GM19438 (cell line): ENCODE data around the gene VOPP1.
"Not testable (repeated sequence)": the region's sequence is repeated elsewhere in the genome, so short reads cannot be mapped to it uniquely, and the experiment has no call there.

Experiments
- ATAC-seq: cut with Tn5 transposase; IDR thresholded peaks from one replicate; pipeline ENCODE4 v1.9.1; 2021; ENCODE audit warnings: low read depth; ENCODE audit not compliant: unreplicated experiment

VOPP1 gene, protein sequence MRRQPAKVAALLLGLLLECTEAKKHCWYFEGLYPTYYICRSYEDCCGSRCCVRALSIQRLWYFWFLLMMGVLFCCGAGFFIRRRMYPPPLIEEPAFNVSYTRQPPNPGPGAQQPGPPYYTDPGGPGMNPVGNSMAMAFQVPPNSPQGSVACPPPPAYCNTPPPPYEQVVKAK

DNA sequence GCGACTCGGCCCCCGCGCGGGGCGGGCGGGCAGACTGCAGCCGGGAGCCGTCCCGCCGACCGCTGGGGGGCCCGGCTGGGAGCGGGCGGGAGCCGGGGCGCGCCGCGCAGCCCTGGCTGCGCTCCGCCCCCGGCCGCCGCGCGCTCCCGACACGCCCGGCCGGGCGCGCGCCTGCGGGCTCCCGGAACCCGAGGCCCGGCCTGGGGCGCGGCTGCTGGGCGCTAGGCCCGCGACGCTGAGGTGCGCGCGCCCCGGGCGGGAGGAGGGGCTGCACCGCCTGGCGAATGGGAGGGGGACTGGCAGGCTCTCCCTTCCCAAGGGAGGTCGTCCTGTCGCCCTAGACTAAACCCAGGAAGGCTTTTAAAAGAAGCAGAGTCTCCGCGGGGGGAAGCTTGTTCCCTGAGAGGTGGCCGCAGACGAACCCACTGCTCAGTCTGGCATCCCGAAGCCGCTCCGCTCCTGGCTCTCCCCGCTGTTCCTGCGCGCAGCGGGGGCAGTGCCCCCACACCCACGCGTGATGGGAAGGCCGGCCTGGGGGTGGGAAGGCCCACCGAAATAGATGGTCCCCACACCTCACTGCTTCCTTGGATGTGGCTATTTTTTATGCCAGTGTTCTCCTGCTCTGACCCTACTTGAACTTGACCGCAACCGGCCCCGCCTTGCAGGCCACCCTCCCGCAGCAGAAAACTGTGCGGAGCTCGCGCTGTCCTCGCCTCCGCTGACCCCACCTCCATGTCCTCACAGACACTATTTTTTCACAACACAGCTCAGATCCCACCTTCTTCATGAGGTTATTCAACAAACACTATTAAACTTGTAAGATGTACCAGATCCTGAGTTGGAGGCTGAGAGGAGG is at the start of gene VOPP1:
TSS of gene VOPP1 (minus strand) at position 125 of the 856 bp plus-strand sequence. CDS start 178 bp downstream, outside the sequence.
- ATAC-seq = peak; percentile 36

DNA sequence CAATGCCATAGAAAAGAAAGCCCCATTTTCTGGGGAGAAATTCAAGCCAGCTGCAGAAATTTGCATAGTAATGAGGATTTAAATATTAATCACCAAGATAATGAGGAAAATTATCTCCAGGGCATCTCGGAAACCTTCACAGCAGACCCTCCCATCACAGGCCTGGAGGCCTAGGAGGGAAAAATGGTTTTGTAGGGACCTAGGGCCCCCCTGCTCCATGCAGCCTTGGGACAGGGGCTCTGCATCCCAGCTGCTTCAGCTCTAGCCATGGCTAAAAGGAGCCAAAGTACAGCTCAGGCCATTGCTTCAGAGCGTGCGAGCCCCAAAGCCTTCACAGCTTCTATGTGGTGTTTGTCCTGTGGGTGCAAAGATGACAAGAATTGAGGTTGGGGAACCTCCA is 46.6 kb upstream of the VOPP1 start:
- no peak for ATAC-seq

DNA sequence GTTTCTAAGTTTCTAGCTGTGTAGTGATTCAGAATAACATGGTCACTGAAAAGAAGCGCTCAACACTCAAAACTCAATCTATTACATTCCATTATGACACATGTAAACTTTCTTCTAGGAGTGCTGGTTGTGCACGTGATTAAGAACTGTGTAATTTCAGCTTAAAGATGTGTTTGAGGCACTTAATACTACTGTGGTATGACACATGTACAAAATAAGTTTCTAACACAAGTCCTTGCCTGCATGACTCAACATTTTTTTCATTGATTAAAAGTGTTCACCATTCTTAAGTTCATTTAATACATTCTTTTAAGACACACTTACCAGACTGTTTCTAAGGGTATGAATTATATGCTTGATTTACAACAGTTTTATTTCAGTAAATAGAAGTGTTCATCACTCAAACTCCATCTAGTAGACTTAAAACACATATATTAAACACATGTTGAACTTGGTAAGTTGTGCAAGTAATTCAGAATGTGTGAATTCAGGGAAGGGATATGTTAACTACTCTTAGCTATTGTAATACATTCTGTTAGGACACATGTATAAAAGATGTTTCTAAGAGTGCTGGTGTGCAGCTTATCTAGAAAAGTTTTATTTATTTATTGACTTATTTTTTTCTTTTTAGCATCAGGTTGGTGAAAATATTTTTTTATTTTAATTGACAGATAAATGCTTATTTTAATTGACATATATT is 42.2 kb upstream of the VOPP1 start:
- ATAC-seq = not testable (repeated sequence)

DNA sequence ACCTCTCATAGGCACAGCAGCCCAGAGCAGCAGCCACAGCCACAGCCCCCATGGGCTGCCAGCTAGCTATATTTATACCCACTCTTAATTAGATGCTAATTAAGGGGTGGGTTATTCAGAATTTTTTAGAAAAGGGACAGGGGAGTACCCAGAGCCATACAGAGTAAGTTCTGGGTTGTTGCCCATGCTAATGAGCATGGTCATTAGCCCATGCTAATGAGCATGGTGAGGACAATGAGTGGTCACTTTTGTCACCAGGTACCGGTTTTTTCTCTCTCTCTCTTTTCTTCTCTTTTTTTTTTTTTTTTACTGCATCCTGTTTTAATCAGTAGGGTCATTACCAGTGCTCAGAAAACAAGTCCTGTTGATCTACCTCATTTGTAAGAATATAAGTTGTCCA is 37.4 kb upstream of the VOPP1 start:
- ATAC-seq = not testable (repeated sequence)

DNA sequence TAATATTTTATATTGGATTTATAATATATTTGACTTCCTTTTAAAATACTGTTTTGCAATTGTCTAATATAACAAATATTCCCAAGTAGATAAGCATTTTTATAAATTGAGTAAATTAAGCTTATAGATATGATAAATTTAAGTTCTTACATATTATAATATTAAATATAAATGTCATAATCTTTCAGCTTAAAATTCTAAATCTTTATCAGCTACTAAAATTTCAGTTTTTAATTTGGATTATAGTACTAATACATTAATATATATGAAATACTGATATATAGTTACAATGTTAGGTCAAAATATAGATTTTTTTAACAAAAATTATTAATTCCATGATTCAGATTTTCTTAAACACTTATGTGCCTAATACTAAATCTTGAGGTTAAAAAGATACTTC is 33.4 kb upstream of the VOPP1 start:
- not testable (repeated sequence) for ATAC-seq

DNA sequence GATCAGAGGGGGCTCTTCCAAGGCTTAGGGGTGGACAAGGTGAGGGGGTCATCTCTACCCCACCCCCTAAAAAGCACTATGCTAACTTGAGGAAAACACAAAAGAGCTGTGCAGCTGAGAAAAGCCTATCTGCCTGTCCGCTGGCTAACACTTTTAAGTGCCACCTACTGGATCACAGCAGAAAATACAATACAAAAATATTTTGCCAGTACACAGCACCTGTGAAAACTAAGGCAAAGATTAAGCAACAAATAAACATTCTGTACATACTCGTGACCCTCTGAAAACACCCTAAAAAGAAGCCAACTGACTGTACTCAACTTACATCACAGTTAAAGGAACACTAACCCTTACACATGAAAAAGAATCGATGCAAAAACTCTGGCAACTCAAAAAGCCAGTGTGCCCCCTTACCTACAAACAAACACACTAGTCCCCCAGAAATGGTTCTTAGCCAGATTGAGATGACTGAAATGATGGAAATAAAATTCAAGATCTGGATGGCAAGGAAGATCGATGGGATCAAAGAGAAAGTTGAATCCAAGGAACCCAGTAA is 25.7 kb upstream of the VOPP1 start:
- not testable (repeated sequence) for ATAC-seq

DNA sequence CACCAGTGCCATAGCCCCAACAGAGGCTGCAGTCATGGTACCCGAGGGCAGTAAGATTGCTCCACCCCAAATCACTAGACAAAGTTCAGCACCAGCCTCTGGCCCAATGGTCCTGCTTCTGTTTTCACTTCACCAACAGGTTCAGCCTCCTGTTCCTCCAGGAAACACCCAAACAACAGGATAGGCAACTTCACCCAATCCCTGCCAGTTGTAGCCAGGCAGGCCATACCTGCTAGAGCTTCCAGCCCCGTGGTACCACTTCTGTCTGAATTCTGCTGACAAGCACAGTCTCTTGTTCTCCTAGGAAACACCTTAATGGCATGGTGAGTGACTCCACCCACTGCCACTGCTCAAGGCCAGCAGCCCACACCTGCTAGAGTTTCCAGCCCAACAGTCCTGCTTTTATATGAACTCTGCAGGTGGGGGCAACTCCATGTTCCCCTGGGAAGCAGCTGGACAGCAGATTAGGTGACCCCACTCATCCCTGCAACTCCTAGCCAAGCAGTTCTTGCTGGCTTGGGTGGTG is 25.0 kb upstream of the VOPP1 start:
- ATAC-seq = not testable (repeated sequence)

DNA sequence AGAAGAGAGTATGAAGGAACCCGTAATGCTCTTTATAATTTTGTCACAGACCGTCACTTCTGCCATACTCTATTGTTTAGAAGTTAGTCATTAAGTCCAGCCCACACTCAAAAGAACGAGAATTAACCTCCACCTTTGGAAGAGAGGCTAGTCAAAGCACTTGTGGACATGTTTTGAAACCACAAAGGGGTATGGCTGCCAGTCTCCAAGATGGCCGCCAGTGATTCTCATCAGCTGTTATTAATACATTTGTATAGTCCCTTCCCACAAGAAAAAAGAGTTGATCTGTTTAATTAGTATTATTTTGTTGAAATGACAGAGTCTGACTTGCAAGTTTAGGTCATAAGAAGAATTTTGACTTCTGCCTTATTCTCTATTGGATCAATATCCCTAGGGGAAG is 23.2 kb upstream of the VOPP1 start:
- no peak for ATAC-seq

DNA sequence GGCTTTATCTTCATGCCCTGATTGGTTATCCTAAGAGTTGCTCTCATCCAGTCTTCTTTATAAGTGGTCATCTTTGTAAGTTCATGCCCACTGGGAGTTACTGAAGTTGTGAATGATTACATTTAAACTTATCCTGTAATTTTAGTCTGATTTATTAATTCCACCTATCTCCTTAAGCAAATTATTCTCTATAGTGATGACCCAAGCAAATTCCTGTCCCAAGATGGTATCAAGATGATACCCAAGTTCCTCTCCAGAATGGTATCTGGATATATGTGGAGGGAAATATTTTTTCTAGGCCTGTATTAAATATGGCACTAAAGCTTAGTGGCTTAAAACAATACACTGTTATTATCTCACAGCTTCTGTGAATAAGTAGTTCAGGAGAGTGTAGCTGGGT is 22.6 kb upstream of the VOPP1 start:
- ATAC-seq = no peak

DNA sequence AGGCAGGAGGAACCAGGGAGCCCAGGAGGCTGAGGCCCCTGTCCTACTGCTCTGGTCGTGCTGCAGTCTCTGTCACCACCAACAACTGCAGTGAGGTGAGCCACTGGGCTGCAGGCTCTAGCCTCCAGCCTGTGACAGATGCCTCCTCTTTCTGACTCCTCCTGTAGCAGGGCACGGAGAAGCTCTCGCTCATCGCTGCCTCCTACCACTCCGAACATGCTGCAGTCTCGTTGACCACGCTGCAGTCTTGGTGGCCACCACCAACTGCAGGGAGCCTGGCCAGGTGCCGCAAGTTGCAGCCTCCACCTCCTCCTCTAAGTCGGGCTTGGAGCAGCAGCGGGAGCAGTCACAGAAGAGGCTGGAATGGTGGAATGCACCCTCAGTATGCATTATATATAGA is 22.1 kb upstream of the VOPP1 start:
- no peak for ATAC-seq

DNA sequence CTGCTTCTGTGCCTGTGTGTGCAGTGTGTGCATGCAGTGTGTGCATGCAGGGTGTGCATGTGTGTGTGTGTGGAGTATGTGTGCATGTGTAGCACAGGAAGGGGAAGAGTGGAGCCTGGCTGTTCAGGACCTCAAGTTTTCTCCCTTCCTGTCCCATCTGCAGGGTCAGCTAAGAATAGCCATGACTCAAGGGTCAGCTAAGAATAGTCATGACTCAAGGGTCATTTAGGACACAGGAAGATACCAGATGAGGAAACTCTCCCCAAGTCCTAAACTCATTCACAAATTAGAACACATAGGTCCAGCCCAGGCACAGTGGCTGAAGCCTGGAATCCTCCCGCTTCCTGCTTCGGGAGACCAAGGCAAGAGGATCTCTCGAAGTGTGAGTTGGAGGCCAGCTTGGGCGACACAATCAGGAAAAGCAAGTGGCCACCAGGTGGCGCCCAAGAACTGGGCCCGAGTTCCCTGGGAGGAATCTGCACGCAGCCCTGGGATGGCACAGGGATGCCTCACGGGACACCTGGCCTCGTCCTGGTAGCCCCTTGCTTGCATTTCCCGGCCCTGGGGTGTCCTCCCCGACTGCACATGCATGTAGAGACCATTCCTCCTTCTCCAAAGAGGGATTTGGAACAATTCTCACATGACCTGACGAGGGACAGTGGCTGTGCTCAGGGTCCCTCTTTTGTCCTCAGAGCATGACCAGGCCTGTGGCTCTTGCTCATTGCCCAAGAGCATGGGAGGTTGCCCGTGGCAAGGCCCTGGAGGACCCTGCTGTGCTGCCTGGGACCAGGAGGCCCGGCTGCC is 21.4 kb upstream of the VOPP1 start:
- peak; percentile 57 for ATAC-seq

DNA sequence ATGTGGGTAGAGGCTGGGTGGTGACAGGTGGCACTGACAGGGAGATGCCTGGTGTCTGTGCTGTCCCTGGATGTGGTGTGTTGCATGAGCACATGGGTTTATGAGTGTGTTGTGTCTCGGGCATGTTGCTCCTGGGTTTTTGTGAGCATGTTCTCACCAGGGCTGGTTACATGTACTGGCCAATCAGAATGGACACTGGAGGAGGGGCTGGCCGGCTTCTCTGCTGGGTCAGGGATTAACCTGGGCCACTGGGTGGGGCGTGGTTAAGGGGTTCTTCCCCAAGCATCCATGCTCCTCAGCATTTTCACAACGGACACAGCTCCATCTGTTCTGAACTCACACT is 20.8 kb upstream of the VOPP1 start:
- ATAC-seq = no peak

DNA sequence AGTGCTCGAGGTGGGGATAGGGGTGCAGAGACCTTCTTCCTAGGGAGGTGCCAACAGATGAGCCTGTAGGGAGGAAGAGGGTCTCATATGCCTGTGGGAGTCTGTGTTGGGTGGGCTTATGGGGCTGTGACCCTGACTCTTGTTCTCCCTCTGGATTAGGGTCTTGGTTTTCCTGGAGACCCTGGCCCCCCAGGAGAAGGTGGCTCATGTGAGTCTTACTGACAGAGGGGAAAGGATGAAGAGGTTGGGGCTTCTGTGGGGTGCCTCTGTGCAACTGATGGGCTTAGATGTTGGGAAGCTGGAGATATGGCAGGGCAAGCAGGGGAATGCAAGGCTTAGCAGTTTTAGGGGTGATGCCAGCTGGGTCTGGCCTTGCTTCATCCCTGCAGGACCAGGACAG is 20.2 kb upstream of the VOPP1 start:
- ATAC-seq = no peak

DNA sequence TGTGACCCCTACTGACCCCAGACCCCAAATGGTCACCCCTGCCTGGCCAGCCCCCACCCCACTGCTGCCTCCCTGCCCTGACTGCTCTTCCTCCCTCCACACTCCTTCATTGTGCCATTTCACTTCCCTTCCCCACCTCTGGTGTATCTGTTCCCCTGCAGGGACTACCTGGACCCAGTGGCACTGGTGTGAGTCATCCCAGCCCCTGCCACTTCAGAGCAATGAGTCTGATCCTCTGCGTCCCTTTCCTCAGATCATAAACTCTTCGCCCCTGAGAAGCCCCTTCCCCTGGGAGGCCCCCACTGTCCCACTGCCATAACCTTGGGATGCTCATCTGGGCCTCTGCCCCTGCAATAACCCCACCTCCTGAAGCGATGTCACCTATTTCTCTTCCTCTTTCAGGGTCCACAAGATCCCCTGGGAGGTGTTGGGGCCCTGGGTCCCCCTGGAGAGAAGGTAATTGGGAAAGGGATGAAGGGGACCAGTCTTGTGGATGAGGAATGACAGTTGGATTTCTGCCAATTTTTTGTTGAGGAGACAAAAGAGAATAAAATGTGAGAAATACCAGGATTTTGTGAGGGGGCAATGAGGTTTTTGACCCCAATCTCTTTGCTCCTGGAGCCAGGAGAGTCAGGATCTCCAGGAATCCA is 19.1 kb upstream of the VOPP1 start:
- no peak for ATAC-seq

DNA sequence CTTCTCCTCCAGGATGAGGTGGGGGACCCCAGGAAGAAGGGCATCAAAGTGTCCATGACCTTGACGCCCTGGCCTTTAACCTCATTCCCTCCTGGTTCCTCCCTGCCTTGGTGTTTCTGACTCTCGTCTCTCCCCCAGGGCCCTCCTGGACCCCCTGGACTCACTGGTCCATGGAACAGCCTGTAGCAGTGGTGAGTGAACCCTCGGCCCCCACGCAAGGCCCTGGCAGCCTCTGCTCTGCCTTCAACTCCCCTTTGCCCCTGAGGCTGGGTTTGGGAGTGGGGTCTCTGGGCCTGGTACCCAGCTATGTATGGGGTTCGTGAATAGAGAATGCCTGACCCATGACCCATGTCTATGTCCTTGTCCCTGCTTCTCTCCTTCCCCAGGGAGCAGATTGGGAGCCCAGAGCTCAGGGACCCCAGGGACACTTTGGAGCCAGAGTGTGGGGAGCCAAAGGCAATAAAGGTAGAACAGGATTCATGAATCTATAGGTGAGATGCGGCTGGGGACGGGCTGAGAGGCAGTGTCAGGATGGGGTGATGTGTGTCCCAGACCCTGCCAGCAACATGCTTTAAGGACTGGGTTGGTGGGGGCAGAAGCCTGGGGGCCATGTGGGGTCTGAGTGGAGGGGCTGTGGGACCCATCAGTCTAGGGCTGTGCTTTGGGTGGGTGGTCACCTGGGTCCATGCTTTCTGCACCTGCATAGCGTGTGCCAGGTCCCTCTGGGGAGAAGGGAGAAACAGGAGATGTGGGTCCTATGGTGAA is 18.4 kb upstream of the VOPP1 start:
- ATAC-seq = no peak

DNA sequence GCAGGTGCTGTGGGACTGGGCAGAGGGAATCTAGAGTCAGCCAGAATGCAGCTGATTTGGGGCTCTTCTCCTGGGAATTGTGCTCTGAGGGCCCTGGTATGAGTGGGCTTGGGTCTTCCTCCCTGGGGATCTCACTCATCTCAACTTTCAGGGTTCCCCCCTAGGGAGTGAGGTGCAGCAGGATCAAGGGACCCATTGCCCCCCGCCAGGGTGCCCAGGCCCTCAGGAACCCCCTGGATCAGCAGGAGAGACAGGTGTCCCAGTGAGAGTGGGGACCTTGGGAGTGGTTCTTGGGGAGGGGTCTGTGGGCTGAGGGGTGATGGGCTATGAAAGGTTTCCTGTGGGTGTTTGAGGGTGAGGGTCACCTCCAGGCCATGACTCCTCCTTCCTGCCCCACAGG is 17.6 kb upstream of the VOPP1 start:
- no peak for ATAC-seq

DNA sequence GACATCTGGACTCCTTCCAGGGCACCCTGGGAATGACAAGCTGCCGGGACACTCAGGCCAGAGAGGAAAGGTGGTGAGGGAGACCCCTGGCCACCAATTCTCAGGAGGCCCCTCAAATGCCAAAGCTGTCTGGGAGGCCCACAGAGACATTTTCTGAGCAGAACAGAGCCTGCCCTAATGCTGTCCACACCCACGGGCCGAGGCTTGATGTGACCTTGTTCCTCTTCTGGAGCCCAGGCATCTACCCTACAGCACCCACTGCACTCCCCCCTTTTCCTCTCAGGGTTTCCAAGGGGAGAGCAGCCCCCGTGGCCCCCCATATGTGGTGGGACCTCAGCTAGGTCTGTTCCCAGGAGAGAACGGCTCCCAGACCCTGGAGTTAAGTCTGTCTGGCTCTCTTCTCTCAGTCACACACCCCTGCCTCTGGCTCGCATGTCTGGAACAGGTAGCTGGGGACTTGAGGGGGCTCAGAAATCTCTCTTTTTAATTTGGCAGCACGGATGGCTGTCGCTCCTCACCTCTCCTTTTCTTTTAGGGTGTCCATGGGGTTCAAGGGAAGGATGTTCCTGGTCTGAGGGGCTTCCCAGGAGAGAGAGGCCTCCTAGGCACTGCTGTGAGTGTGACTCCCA is 16.8 kb upstream of the VOPP1 start:
- ATAC-seq = no peak

DNA sequence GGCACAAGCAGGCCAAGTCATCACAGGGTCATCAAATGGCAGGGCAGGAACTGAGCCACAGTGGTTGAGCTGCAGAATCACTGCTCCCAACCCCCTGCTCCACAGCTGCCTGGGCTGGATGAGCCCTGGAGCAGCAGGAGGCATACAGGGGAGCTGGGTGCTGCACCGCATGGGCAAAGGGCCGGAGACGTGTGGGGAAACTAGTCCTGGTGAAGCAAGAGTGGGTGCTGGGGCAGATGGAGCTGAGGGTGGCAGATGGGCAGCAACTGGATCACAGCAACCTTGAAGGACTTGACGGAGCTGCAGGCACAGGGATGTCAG is 16.0 kb upstream of the VOPP1 start:
- no peak for ATAC-seq
